ENCODE data around the gene NTN5.

NTN5 gene

DNA sequence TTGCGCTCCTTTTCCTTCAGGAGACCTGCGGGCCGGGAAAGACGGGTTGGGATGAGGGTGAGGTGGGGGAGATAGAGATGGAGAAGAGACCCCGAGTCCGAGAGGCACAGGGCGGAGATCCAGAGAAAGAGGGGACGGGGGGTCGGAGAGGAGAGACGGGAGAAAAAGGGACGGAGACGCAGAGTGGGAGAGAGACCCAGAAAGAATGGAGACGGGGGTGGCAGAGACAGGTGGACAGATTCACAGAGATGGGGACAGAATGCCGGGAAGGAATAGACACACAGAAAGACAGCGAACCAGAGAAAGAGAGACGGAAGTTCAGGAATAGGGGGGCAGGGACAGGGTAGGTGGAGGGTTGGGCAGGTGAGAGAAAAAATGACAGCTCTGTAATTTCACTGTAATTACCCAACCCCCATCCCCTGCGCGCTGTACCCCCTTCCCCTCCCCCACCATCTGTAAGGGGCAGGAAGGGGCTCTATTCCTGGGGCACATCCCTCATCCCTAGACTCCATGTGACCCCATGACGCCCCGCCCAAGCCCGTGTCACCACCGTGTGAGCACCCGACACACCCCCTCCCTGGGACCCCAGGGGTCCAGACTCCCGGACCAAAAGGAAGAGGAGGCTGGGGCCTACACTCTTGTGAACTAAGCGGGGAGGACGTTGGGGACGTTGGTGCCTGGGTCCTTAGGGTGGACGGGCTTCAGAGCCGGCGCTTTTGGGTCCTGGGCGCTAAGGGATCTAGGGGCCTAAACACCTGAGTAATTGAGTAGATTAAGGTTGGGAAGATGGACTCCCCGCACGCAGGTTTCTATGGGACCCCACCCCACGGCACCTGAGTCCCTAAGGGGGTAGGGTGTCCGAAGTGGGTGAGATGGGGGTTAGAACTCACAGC lies 36.6 kb downstream of the NTN5 start:
- TF ChIP-seq, protein P1, sequence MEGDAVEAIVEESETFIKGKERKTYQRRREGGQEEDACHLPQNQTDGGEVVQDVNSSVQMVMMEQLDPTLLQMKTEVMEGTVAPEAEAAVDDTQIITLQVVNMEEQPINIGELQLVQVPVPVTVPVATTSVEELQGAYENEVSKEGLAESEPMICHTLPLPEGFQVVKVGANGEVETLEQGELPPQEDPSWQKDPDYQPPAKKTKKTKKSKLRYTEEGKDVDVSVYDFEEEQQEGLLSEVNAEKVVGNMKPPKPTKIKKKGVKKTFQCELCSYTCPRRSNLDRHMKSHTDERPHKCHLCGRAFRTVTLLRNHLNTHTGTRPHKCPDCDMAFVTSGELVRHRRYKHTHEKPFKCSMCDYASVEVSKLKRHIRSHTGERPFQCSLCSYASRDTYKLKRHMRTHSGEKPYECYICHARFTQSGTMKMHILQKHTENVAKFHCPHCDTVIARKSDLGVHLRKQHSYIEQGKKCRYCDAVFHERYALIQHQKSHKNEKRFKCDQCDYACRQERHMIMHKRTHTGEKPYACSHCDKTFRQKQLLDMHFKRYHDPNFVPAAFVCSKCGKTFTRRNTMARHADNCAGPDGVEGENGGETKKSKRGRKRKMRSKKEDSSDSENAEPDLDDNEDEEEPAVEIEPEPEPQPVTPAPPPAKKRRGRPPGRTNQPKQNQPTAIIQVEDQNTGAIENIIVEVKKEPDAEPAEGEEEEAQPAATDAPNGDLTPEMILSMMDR (IDR thresholded peaks at IDR 0.05) = no peak

DNA sequence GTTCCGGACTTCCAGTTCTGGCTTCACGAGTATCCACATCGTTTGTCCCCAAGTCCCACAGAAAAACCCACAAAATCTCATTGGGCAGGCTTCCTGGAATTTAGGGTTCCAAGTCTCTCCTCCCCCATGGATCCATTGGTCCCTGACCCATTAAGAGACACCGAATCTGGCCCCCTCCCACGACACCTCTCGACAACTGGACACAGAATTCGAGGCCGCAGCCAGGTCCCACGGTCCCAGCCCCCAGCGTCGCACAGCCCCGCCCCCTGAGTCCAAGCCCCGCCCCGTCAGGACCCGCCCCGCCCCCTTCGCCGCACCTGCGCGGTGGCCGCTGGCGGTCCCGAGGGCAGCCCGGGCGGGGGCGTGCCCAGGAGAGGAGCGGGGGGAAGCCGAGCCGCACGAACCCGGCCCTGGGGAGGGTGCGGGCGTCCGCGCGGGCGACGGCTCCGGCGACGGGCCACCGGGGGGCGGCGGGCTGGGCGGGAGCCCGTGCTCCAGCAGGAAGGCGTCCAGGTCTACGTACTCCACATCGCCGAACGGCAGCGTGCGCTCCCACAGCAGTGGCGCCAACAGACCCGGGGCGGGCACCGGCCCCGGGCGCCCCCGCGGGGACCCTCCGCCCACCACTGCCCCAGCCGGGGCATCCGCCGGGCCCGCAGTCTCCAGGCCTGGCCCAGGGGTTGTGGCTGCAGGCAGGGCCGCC lies 37.4 kb downstream of the NTN5 start:
- TF ChIP-seq, protein P1 (IDR thresholded peaks at IDR 0.05) = no peak

DNA sequence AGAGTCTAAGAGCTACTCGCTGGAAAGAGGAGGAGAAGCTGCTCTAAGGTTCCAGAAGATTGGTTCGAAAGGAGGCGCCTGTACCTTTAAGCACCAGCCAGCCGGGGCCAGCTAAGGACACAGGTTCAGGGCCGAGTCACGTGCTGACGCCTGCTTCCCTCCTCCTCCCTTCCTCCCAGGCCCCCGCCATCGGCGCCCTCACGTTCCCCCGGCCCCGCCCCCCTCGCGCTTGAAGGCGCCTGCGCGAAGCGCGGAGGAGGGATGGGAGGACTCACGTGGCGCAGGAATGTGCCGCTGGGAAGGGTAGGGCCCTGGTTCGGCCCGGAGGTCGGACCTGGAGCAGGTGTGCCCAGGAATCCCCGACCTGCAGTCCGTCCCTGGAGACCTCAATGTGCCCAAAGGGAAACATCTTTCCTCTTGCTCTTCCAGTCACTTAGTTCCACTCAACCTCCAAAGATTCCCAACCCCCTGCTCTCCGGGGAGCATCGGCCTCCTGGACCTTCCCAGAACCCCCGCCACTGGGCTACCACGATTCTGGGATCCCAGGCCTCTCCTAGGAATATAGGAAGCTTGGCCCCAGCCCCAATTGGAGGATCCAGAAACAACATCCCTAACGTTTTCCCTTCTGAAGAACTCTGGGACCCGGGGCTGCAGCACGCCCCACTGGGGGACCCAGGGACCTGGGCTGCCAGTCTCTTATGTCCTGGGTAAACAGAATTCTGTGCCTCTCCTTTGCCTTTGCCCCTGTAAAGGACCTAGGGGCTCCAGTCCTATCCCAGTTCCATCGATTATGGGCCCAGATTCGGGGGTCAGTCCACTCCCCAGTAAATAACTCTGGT lies 38.2 kb downstream of the NTN5 start:
- TF ChIP-seq, protein P1 (IDR thresholded peaks at IDR 0.05) = no peak

DNA sequence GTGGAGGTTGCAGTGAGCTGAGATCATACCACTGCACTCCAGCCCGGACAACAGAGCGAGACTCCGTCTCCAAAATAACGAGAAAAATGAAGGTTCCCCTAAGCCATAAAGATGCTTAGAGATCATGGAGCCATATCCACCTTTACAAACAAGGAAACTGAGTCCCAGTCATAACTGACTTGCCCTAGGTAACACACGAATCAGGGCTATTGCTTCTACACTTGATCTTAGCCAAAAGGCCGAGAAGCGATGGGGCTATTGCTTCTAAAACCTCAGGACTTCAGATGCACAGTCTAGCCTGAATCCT lies 38.8 kb downstream of the NTN5 start:
- TF ChIP-seq, protein P1 (IDR thresholded peaks at IDR 0.05) = no peak

DNA sequence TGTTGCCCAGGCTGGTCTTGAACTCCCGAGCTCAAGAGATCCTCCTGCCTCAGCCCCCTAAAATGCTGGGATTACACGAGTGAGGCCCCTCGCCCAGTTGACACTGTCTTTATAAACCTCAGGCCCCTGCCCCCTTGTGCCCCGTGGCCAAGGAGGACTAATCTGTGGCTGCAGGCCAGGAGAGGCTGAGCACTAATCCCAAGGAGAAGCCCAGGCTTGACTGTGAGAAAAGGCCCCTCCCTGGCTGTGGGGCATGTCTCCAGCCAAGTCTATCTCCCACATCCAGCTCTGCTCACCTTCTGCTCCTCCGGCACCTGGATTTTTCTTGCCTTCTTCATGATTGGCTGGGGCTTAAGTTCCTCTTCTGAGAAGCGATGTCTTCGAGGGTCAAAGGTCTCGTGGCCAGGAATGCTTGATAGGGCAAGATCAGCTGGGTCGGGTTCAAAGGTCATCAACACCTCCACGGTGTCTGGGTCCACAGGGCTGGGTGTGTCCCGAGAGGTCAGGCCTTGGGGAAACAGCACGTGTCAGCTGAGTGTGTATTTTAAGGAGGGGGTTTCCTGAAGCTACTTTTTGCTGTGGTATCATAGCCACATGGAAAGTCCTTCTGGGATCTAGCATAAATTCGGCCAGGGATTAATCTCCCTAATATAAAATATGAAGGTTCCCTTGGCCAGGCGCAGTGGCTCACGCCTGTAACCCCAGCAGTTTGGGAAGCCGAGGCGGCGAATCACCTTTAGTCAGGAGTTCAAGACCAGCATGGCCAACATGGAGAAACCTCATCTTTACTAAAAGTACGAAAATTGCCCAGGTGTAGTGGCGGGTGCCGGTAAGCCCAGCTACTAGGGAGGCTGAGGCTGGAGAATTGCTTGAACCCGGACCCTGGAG lies 39.4 kb downstream of the NTN5 start:
- TF ChIP-seq, protein P1 (IDR thresholded peaks at IDR 0.05) = no peak

DNA sequence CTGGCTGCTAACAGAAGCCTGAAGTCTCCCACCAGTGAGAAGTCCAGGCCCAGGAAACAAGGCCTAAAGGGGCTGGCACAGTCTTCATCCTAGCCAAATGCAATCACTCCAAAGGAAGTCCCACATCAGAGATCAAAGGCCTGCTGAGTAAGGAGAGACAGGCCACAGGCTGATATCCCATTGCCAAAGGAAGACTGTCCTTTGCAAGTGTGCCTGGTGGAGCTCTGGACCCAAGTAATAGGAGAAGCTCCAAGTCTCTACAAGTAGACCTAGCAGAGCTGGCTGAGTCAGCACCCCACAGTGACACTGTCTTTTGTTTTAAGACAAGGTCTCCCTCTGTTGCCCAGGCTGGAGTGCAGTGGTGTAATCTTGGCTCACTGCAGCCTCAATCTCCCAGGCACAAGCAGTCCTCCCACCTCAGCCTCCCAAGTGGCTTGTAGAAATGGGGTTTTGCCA lies 40.1 kb downstream of the NTN5 start:
- TF ChIP-seq, protein P1 (IDR thresholded peaks at IDR 0.05) = no peak
